Keratinocyte (primary cell): ENCODE results near the gene ERBB4. TPM values are rescaled to one million over a fixed set of nuclear protein-coding genes. Genes with fewer than 3 reads are reported as not detected.

ENCODE experiments used
- DNase-seq: peaks from one replicate; pipeline ENCODE4 v3.0.0-alpha.2; 2011; ENCODE audit warnings: low read depth, missing footprints, low spot score
- FAIRE-seq: peaks from 2 replicates; lab custom pipeline; 2011; peaks lifted over from hg19 to GRCh38; lab: Jason Lieb, UNC
- H2AFZ ChIP-seq: 2 replicates; pipeline ENCODE4 v1.6.0; 2012; ENCODE audit warnings: low read length, control low read depth, inconsistent platforms; ENCODE audit not compliant: control insufficient read depth
- H3K27ac ChIP-seq: 2 replicates; pipeline ENCODE4 v1.5.1; 2011; ENCODE audit warnings: low read length; ENCODE audit not compliant: control insufficient read depth, insufficient read depth
- H3K27me3 ChIP-seq: 3 replicates; pipeline ENCODE4 v1.6.0; 2011; ENCODE audit warnings: low read length; ENCODE audit not compliant: control insufficient read depth, insufficient read depth; ENCODE audit errors: extremely low read depth
- H3K36me3 ChIP-seq, 2 experiments: 2 replicates in 1 of 2; 3 replicates in 1 of 2; pipeline ENCODE4 v1.5.1; 2011; ENCODE audit warnings: low read length in 2 of 2, mild to moderate bottlenecking in 1 of 2; ENCODE audit not compliant: control insufficient read depth in 2 of 2, insufficient read depth in 2 of 2; ENCODE audit errors: extremely low read depth in 1 of 2
- H3K4me1 ChIP-seq: 3 replicates; pipeline ENCODE4 v1.5.1; 2011; ENCODE audit warnings: low read length; ENCODE audit not compliant: control insufficient read depth, insufficient read depth; ENCODE audit errors: extremely low read depth
- H3K4me2 ChIP-seq: 3 replicates; pipeline ENCODE4 v1.6.0; 2011; ENCODE audit warnings: low read depth, low read length; ENCODE audit not compliant: control insufficient read depth, insufficient read depth; ENCODE audit errors: extremely low read depth
- H3K4me3 ChIP-seq, 3 experiments: fragments of 200-600 bp in 1 of 3; sonication (generic) in 1 of 3; 2 replicates in 2 of 3; 3 replicates in 1 of 3; pipeline ENCODE4 v1.5.1; 2011 to 2016; ENCODE audit warnings: low read length in 3 of 3, mild to moderate bottlenecking in 3 of 3, control low read depth in 2 of 3, inconsistent platforms in 1 of 3, low read depth in 1 of 3, mixed read lengths in 1 of 3, mixed run types in 1 of 3, moderate library complexity in 1 of 3; ENCODE audit not compliant: control insufficient read depth in 2 of 3, insufficient read depth in 2 of 3; ENCODE audit errors: extremely low read depth in 1 of 3
- H3K79me2 ChIP-seq: 2 replicates; pipeline ENCODE4 v1.6.0; 2012; ENCODE audit warnings: low read length; ENCODE audit not compliant: control insufficient read depth, insufficient read depth
- H3K9ac ChIP-seq: 3 replicates; pipeline ENCODE4 v1.6.0; 2011; ENCODE audit warnings: low read length; ENCODE audit not compliant: control insufficient read depth, insufficient read depth; ENCODE audit errors: extremely low read depth
- H3K9me1 ChIP-seq: 3 replicates; pipeline ENCODE4 v1.6.0; 2011; ENCODE audit warnings: low read length; ENCODE audit not compliant: control insufficient read depth, insufficient read depth; ENCODE audit errors: extremely low read depth
- H3K9me3 ChIP-seq: 2 replicates; pipeline ENCODE4 v1.5.1; 2012; ENCODE audit warnings: low read depth, low read length; ENCODE audit not compliant: control insufficient read depth
- H4K20me1 ChIP-seq: 3 replicates; pipeline ENCODE4 v1.6.0; 2011; ENCODE audit warnings: low read length; ENCODE audit not compliant: control insufficient read depth, insufficient read depth; ENCODE audit errors: extremely low read depth
- CTCF ChIP-seq, 3 experiments: IDR thresholded peaks in 1 of 3; conservative IDR thresholded peaks in 1 of 3; optimal IDR thresholded peaks in 1 of 3; 2 replicates in 2 of 3; 3 replicates in 1 of 3; pipeline versions ENCODE3 to v1.5.1; 2011; ENCODE audit warnings: low read length in 3 of 3, mild to moderate bottlenecking in 3 of 3, moderate library complexity in 2 of 3, control low read depth in 1 of 3, inconsistent platforms in 1 of 3; ENCODE audit not compliant: insufficient read depth in 2 of 3; ENCODE audit errors: extremely low read depth in 1 of 3
- EZH2 ChIP-seq: IDR thresholded peaks from one replicate; pipeline ENCODE4 v1.6.1; 2012; ENCODE audit warnings: inconsistent platforms, mild to moderate bottlenecking, low read length, moderate library complexity
- dilution Hi-C: fragments of 300-500 bp; cut with MboI; formaldehyde crosslinking; loops from one replicate; pipeline ENCODE4 v1.7.0; 2020; ENCODE audit warnings: low sequenced_read_pairs; ENCODE audit not compliant: extremely low pct_ligation_motif_present
- polyA plus RNA-seq, 5 experiments: library from polyadenylated mRNA; depleted of rRNA in 3 of 5; stranded (reverse) in 3 of 5; stranded (forward) in 1 of 5; unstranded in 1 of 5; fragments of >200 nt; gene quantifications; 1 replicate in 1 of 5; 2 replicates in 3 of 5; 3 replicates in 1 of 5; pipeline versions ENCODE4 v1.2.1 to v1.2.3, GENCODE V29; 2011 to 2012; ENCODE audit warnings: missing spikeins in 2 of 5, low read depth in 1 of 5, low replicate concordance in 1 of 5

ERBB4 gene
- polyA plus RNA-seq, 1 donor (not counting 4 experiments of a cell fraction or from before 2014, with no cell fraction given): 0.01 TPM

- no peak for FAIRE-seq
- dilution Hi-C loops: no loop called here
- no peak for DNase-seq
These were observed 243.8 kb downstream of the ERBB4 start for GRCh38 chr2:212294816-212295215.

GRCh38 chr2:212289301-212289700, 249.3 kb downstream of the ERBB4 start:
- Histone ChIP-seq H3K9ac (no peak overlapping the region), H3K79me2 (no peaks in the 10 kb centered on the region), H2AFZ (no peak overlapping the region), H3K4me2 (no peak overlapping the region), H3K36me3 (no peaks in the 10 kb centered on the region), H4K20me1 (no peaks in the 10 kb centered on the region), H3K27ac (no peak overlapping the region), H3K4me1 (no peaks in the 10 kb centered on the region), H3K27me3 (no peaks in the 10 kb centered on the region), H3K9me3 (no peaks in the 10 kb centered on the region), H3K4me3 (no peak overlapping the region), H3K9me1 (no peaks in the 10 kb centered on the region)
- no peak for FAIRE-seq
- dilution Hi-C loops: no loop called here
- no peak for TF ChIP-seq CTCF (optimal IDR thresholded peaks at IDR 0.05 in 1 of 3, IDR thresholded peaks at IDR 0.05 in 1 of 3, conservative IDR thresholded peaks at IDR 0.05 in 1 of 3; ENCODE audit: extremely low read depth in 1 of 3, insufficient read depth in 2 of 3, low read length in 3 of 3)
- TF ChIP-seq EZH2: no peak
- DNase-seq: no peak

More at GRCh38 chr2:212294816-212295215, 243.8 kb downstream of the ERBB4 start:
- TF ChIP-seq CTCF (optimal IDR thresholded peaks at IDR 0.05 in 1 of 3, IDR thresholded peaks at IDR 0.05 in 1 of 3, conservative IDR thresholded peaks at IDR 0.05 in 1 of 3; ENCODE audit: extremely low read depth in 1 of 3, insufficient read depth in 2 of 3, low read length in 3 of 3) (no peak), EZH2 (no peak)
- Histone ChIP-seq H3K9ac (no peak overlapping the region), H4K20me1 (no peaks in the 10 kb centered on the region), H3K9me1 (no peaks in the 10 kb centered on the region), H3K4me3 (no peak overlapping the region), H2AFZ (no peak overlapping the region), H3K4me2 (no peak overlapping the region), H3K4me1 (no peaks in the 10 kb centered on the region), H3K9me3 (no peaks in the 10 kb centered on the region), H3K27me3 (no peaks in the 10 kb centered on the region), H3K27ac (no peak overlapping the region), H3K36me3 (no peaks in the 10 kb centered on the region), H3K79me2 (no peaks in the 10 kb centered on the region)
